Mesendoderm (in vitro differentiated cells): ENCODE results near the gene DHRS3.

Experiments
- DNase-seq: peaks from one replicate; pipeline ENCODE4 v3.0.0; 2013
- H2AK5ac ChIP-seq: 2 replicates; pipeline ENCODE4 v1.6.1; 2013; ENCODE audit warnings: low read length, inconsistent platforms
- H2BK120ac ChIP-seq: 2 replicates; pipeline ENCODE4 v1.6.1; 2013; ENCODE audit warnings: low read depth, mild to moderate bottlenecking, low read length, moderate library complexity, mixed read lengths
- H2BK15ac ChIP-seq: replicated peaks from 2 replicates; pipeline ENCODE4 v1.6.1; 2013; ENCODE audit warnings: low read depth, mild to moderate bottlenecking, moderate library complexity
- H2BK5ac ChIP-seq: 2 replicates; pipeline ENCODE4 v1.6.1; 2013; ENCODE audit warnings: low read length, inconsistent platforms
- H3K18ac ChIP-seq: 2 replicates; pipeline ENCODE4 v1.6.1; 2013; ENCODE audit warnings: mild to moderate bottlenecking, low read length, mixed read lengths
- H3K23ac ChIP-seq: one replicate; pipeline ENCODE4 v1.6.1; 2013; ENCODE audit warnings: low read length
- H3K27ac ChIP-seq: 2 replicates; pipeline ENCODE4 v1.5.1; 2013; ENCODE audit warnings: low read depth, mild to moderate bottlenecking, inconsistent platforms, low read length, moderate library complexity
- H3K27me3 ChIP-seq: 2 replicates; pipeline ENCODE4 v1.6.1; 2013; ENCODE audit warnings: low read length, control low read depth, mild to moderate bottlenecking, inconsistent platforms; ENCODE audit not compliant: insufficient read depth, poor library complexity
- H3K36me3 ChIP-seq: 2 replicates; pipeline ENCODE4 v1.6.1; 2013; ENCODE audit warnings: low read length, inconsistent platforms; ENCODE audit not compliant: control insufficient read depth, insufficient read depth
- H3K4ac ChIP-seq: one replicate; pipeline ENCODE4 v1.6.1; 2013; ENCODE audit warnings: low read depth, mild to moderate bottlenecking, low read length, moderate library complexity
- H3K4me1 ChIP-seq: 2 replicates; pipeline ENCODE4 v1.6.1; 2013; ENCODE audit warnings: low read depth, low read length, inconsistent platforms; ENCODE audit not compliant: control insufficient read depth
- H3K4me2 ChIP-seq: 2 replicates; pipeline ENCODE4 v1.6.1; 2013; ENCODE audit warnings: low read length
- H3K4me3 ChIP-seq: 2 replicates; pipeline ENCODE4 v1.5.1; 2013; ENCODE audit warnings: mild to moderate bottlenecking, low read length
- H3K56ac ChIP-seq: one replicate; pipeline ENCODE4 v1.6.1; 2013; ENCODE audit warnings: low read length
- H3K79me1 ChIP-seq: 2 replicates; pipeline ENCODE4 v1.6.1; 2013; ENCODE audit warnings: low read length, inconsistent platforms
- H3K79me2 ChIP-seq: 2 replicates; pipeline ENCODE4 v1.6.1; 2013; ENCODE audit warnings: mild to moderate bottlenecking, low read length; ENCODE audit not compliant: control insufficient read depth, insufficient read depth
- H3K9ac ChIP-seq: 2 replicates; pipeline ENCODE4 v1.6.1; 2013; ENCODE audit warnings: low read length, inconsistent platforms
- H4K5ac ChIP-seq: one replicate; pipeline ENCODE4 v1.6.1; 2013; ENCODE audit warnings: low read length
- H4K8ac ChIP-seq: one replicate; pipeline ENCODE4 v1.6.1; 2013; ENCODE audit warnings: low read depth, mild to moderate bottlenecking, control low read depth, low read length, moderate library complexity
- WGBS: extraction: QIAGEN DNeasy Blood & Tissue Kit; methylation state at CpG from one replicate; pipeline ENCODE4 v1.1.7; 2013; ENCODE audit warnings: low lambda C conversion rate, missing lambda C conversion rate; ENCODE audit not compliant: insufficient coverage; ENCODE audit errors: extremely low coverage; 5-methylcytosine and 5-hydroxymethylcytosine counted together

DHRS3 gene

GRCh38 chr1:12621346-12622335 is 3.6 kb upstream of the DHRS3 start:
- no peak overlapping the region for H3K56ac ChIP-seq
- no peak overlapping the region for H3K27ac ChIP-seq
- H3K27me3 ChIP-seq: no peaks in the 10 kb centered on the region
- no peak overlapping the region for H2BK15ac ChIP-seq
- H2AK5ac ChIP-seq: no peak overlapping the region
- no peak overlapping the region for H3K4me2 ChIP-seq
- H3K23ac ChIP-seq: no peak overlapping the region
- H3K18ac ChIP-seq: no peak overlapping the region
- no peak for DNase-seq
- no peak overlapping the region for H4K5ac ChIP-seq
- no peaks in the 10 kb centered on the region for H3K79me1 ChIP-seq
- no peaks in the 10 kb centered on the region for H3K36me3 ChIP-seq
- H3K4me1 ChIP-seq: peaks cover 3% of the 10 kb centered on the region
- H3K79me2 ChIP-seq: no peaks in the 10 kb centered on the region
- H2BK5ac ChIP-seq: no peak overlapping the region
- H2BK120ac ChIP-seq: no peak overlapping the region
- H3K9ac ChIP-seq: no peak overlapping the region
- no CpG with 5 or more reads among the region's 15 CpGs for WGBS
- no peak overlapping the region for H3K4me3 ChIP-seq
- no peak overlapping the region for H3K4ac ChIP-seq
- H4K8ac ChIP-seq: no peak overlapping the region

GRCh38 chr1:12620931-12621330 is 2.9 kb upstream of the DHRS3 start:
- no peak overlapping the region for H3K56ac ChIP-seq
- H2AK5ac ChIP-seq: no peak overlapping the region
- H3K4me1 ChIP-seq: peaks cover 3% of the 10 kb centered on the region
- H3K4me2 ChIP-seq: no peak overlapping the region
- H4K8ac ChIP-seq: no peak overlapping the region
- H3K23ac ChIP-seq: no peak overlapping the region
- no peak overlapping the region for H4K5ac ChIP-seq
- H3K4me3 ChIP-seq: no peak overlapping the region
- no peak overlapping the region for H2BK5ac ChIP-seq
- no peak overlapping the region for H3K4ac ChIP-seq
- H3K9ac ChIP-seq: no peak overlapping the region
- H2BK15ac ChIP-seq: no peak overlapping the region
- no peak for DNase-seq
- no peak overlapping the region for H3K27ac ChIP-seq
- no peak overlapping the region for H2BK120ac ChIP-seq
- no CpG with 5 or more reads among the region's 8 CpGs for WGBS
- H3K27me3 ChIP-seq: no peaks in the 10 kb centered on the region
- no peaks in the 10 kb centered on the region for H3K79me1 ChIP-seq
- no peaks in the 10 kb centered on the region for H3K79me2 ChIP-seq
- no peak overlapping the region for H3K18ac ChIP-seq
- H3K36me3 ChIP-seq: no peaks in the 10 kb centered on the region

GRCh38 chr1:12620488-12620865 is 2.5 kb upstream of the DHRS3 start:
- no peak overlapping the region for H2BK15ac ChIP-seq
- no peak overlapping the region for H3K9ac ChIP-seq
- no CpG with 5 or more reads among the region's 4 CpGs for whole genome bisulfite sequencing
- no peak for DNase-seq
- H4K8ac ChIP-seq: no peak overlapping the region
- H3K27ac ChIP-seq: no peak overlapping the region
- H3K18ac ChIP-seq: no peak overlapping the region
- H3K79me1 ChIP-seq: no peaks in the 10 kb centered on the region
- H3K4me2 ChIP-seq: no peak overlapping the region
- H2AK5ac ChIP-seq: no peak overlapping the region
- H3K23ac ChIP-seq: no peak overlapping the region
- H4K5ac ChIP-seq: no peak overlapping the region
- H3K4ac ChIP-seq: no peak overlapping the region
- no peak overlapping the region for H2BK5ac ChIP-seq
- H3K4me1 ChIP-seq: peaks cover 5% of the 10 kb centered on the region
- no peaks in the 10 kb centered on the region for H3K36me3 ChIP-seq
- H3K79me2 ChIP-seq: no peaks in the 10 kb centered on the region
- H3K4me3 ChIP-seq: no peak overlapping the region
- no peak overlapping the region for H2BK120ac ChIP-seq
- H3K27me3 ChIP-seq: no peaks in the 10 kb centered on the region
- H3K56ac ChIP-seq: no peak overlapping the region

GRCh38 chr1:12619792-12620487 is 1.9 kb upstream of the DHRS3 start:
- Histone ChIP-seq H3K23ac (no peak overlapping the region), H3K9ac (peak overlapping the region; percentile 55), H3K79me1 (no peaks in the 10 kb centered on the region), H3K4me2 (peak overlapping the region; percentile 88), H3K4ac (no peak overlapping the region), H2BK120ac (no peak overlapping the region), H3K79me2 (no peaks in the 10 kb centered on the region), H3K36me3 (no peaks in the 10 kb centered on the region), H3K18ac (no peak overlapping the region), H3K27ac (no peak overlapping the region), H3K4me1 (peaks cover 7% of the 10 kb centered on the region), H2BK5ac (no peak overlapping the region), H3K56ac (peak overlapping the region; percentile 89), H3K4me3 (no peak overlapping the region), H2AK5ac (no peak overlapping the region), H4K8ac (no peak overlapping the region), H2BK15ac (no peak overlapping the region), H4K5ac (no peak overlapping the region), H3K27me3 (no peaks in the 10 kb centered on the region)
- no CpG with 5 or more reads among the region's 23 CpGs for WGBS
- DNase-seq: peak; percentile 93

- H3K9ac ChIP-seq: peak overlapping the region; percentile 55
- no peaks in the 10 kb centered on the region for H3K79me2 ChIP-seq
- H2BK5ac ChIP-seq: no peak overlapping the region
- H3K4me1 ChIP-seq: peaks cover 7% of the 10 kb centered on the region
- no peak overlapping the region for H3K18ac ChIP-seq
- H3K4ac ChIP-seq: no peak overlapping the region
- H2BK120ac ChIP-seq: no peak overlapping the region
- H3K4me3 ChIP-seq: peak overlapping the region; percentile 76
- H4K5ac ChIP-seq: no peak overlapping the region
- H2AK5ac ChIP-seq: no peak overlapping the region
- H3K79me1 ChIP-seq: no peaks in the 10 kb centered on the region
- peak overlapping the region; percentile 88 for H3K4me2 ChIP-seq
- peak overlapping the region; percentile 89 for H3K56ac ChIP-seq
- no CpG with 5 or more reads among the region's 30 CpGs for WGBS
- no peak overlapping the region for H4K8ac ChIP-seq
- DNase-seq: peak; percentile 97
- H2BK15ac ChIP-seq: no peak overlapping the region
- H3K27ac ChIP-seq: peak overlapping the region; percentile 40
- H3K36me3 ChIP-seq: no peaks in the 10 kb centered on the region
- H3K27me3 ChIP-seq: no peaks in the 10 kb centered on the region
- H3K23ac ChIP-seq: no peak overlapping the region
These were observed 1.2 kb upstream of the DHRS3 start for GRCh38 chr1:12618965-12619791.
